ENCODE results near the gene BIRC2. TPM values are rescaled to one million over a fixed set of nuclear protein-coding genes. Genes with fewer than 3 reads are reported as not detected.

Gene BIRC2
- total RNA-seq, 4 donors from 2014 or later, result 43.9 to 152 (median 72.9) TPM

GRCh38 chr11:102375720-102376399, 28.8 kb downstream of the BIRC2 start:
- TF ChIP-seq POLR2A (IDR thresholded peaks at IDR 0.05), result no peak
- TF ChIP-seq CTCF (IDR thresholded peaks at IDR 0.05), result no peak
- peaks cover 5 to 15% of the 10 kb centered on the region in 2 donors for H3K36me3 ChIP-seq
- no peaks in the 10 kb centered on the region for H3K27me3 ChIP-seq
- intact Hi-C loops (cut with DNase I), result no loop called here
- DNase-seq, result no peak
- no peak overlapping the region for H3K27ac ChIP-seq
- H3K9me3 ChIP-seq, result no peaks in the 10 kb centered on the region
- no peaks in the 10 kb centered on the region for H3K4me1 ChIP-seq
- 92 to 94% methylated on average over 5 of the region's 5 CpGs for WGBS, 2 donors
- no peak overlapping the region for H3K4me3 ChIP-seq (replicated peaks in 1 of 3)

- H3K36me3 ChIP-seq, result peaks cover 8 to 15% of the 10 kb centered on the region in 2 donors
These were observed 30.9 kb downstream of the BIRC2 start for GRCh38 chr11:102377891-102378290.

GRCh38 chr11:102378818-102379217, 31.8 kb downstream of the BIRC2 start:
- no peak for DNase-seq
- no peak for TF ChIP-seq POLR2A (IDR thresholded peaks at IDR 0.05)
- TF ChIP-seq CTCF (IDR thresholded peaks at IDR 0.05), result no peak

More at GRCh38 chr11:102377891-102378290, 30.9 kb downstream of the BIRC2 start:
- H3K9me3 ChIP-seq, result no peaks in the 10 kb centered on the region
- TF ChIP-seq POLR2A (IDR thresholded peaks at IDR 0.05), result no peak
- no peak for TF ChIP-seq CTCF (IDR thresholded peaks at IDR 0.05)
- intact Hi-C loops (cut with DNase I), result no loop called here
- no peaks in the 10 kb centered on the region for H3K27me3 ChIP-seq
- 80 to 81% methylated on average over 2 of the region's 2 CpGs for WGBS, 2 donors
- H3K27ac ChIP-seq, result no peak overlapping the region
- H3K4me1 ChIP-seq, result no peaks in the 10 kb centered on the region
- DNase-seq, result no peak
- no peak overlapping the region for H3K4me3 ChIP-seq (replicated peaks in 1 of 3)

GRCh38 chr11:102382384-102382783, 35.4 kb downstream of the BIRC2 start:
- Histone ChIP-seq H3K9me3 (no peaks in the 10 kb centered on the region), H3K4me3 (replicated peaks in 1 of 3) (no peak overlapping the region), H3K4me1 (no peaks in the 10 kb centered on the region), H3K27me3 (no peaks in the 10 kb centered on the region), H3K27ac (no peak overlapping the region), H3K36me3 (peaks cover 8 to 18% of the 10 kb centered on the region in 2 donors)
- no peak for DNase-seq
- TF ChIP-seq POLR2A (IDR thresholded peaks at IDR 0.05), result no peak
- no peak for TF ChIP-seq CTCF (IDR thresholded peaks at IDR 0.05)
- WGBS, 2 donors, result 92 to 95% methylated on average over 3 of the region's 3 CpGs
- intact Hi-C loops (cut with DNase I), result no loop called here

More at GRCh38 chr11:102378818-102379217, 31.8 kb downstream of the BIRC2 start:
- Histone ChIP-seq H3K36me3 (peaks cover 8 to 15% of the 10 kb centered on the region in 2 donors), H3K4me1 (no peaks in the 10 kb centered on the region), H3K4me3 (replicated peaks in 1 of 3) (no peak overlapping the region), H3K9me3 (no peaks in the 10 kb centered on the region), H3K27ac (no peak overlapping the region), H3K27me3 (no peaks in the 10 kb centered on the region)
- intact Hi-C loops (cut with DNase I), result no loop called here

GRCh38 chr11:102383839-102384238, 36.8 kb downstream of the BIRC2 start:
- Histone ChIP-seq H3K27me3 (no peaks in the 10 kb centered on the region), H3K4me3 (replicated peaks in 1 of 3) (no peak overlapping the region), H3K36me3 (peaks cover 8 to 13% of the 10 kb centered on the region in 2 donors), H3K27ac (no peak overlapping the region), H3K4me1 (no peaks in the 10 kb centered on the region), H3K9me3 (no peaks in the 10 kb centered on the region)
- intact Hi-C loops (cut with DNase I), result no loop called here
- 88 to 91% methylated on average over 3 of the region's 3 CpGs for WGBS, 2 donors
- no peak for DNase-seq
- TF ChIP-seq CTCF (IDR thresholded peaks at IDR 0.05), result no peak
- TF ChIP-seq POLR2A (IDR thresholded peaks at IDR 0.05), result no peak
